ENCODE results near the gene EPSTI1.

The EPSTI1 gene

GRCh38 chr13:43033038-43033437 lies 41.0 kb upstream of the EPSTI1 start:
- no peak overlapping the region for H3K4me3 ChIP-seq (ENCODE audit: low read depth in 1 of 2, low read length in 1 of 2)

GRCh38 chr13:43031881-43032280 lies 39.8 kb upstream of the EPSTI1 start:
- peaks cover 0 to 5% of the 10 kb centered on the region in 2 experiments for H3K4me1 ChIP-seq (ENCODE audit: control insufficient read depth in 1 of 2, insufficient read depth in 1 of 2, low read depth in 1 of 2, low read length in 1 of 2)
- H3K27ac ChIP-seq, result no peak overlapping the region
- H3K36me3 ChIP-seq, result no peaks in the 10 kb centered on the region
- H3K27me3 ChIP-seq, result no peaks in the 10 kb centered on the region
- H3K9me3 ChIP-seq, result no peaks in the 10 kb centered on the region
- no peak for TF ChIP-seq CTCF (IDR thresholded peaks at IDR 0.05)
- no peak overlapping the region for H3K4me3 ChIP-seq (ENCODE audit: low read depth in 1 of 2, low read length in 1 of 2)

More at GRCh38 chr13:43033038-43033437, 41.0 kb upstream of the EPSTI1 start:
- no peak overlapping the region for H3K27ac ChIP-seq
- no peaks in the 10 kb centered on the region for H3K36me3 ChIP-seq
- no peaks in the 10 kb centered on the region for H3K9me3 ChIP-seq
- H3K4me1 ChIP-seq (ENCODE audit: control insufficient read depth in 1 of 2, insufficient read depth in 1 of 2, low read depth in 1 of 2, low read length in 1 of 2), result peaks cover 0 to 5% of the 10 kb centered on the region in 2 experiments
- H3K27me3 ChIP-seq, result no peaks in the 10 kb centered on the region
- no peak for TF ChIP-seq CTCF (IDR thresholded peaks at IDR 0.05)

GRCh38 chr13:43030548-43030947 lies 38.5 kb upstream of the EPSTI1 start:
- H3K9me3 ChIP-seq, result no peaks in the 10 kb centered on the region
- H3K27me3 ChIP-seq, result no peaks in the 10 kb centered on the region
- no peak for TF ChIP-seq CTCF (IDR thresholded peaks at IDR 0.05)
- H3K4me1 ChIP-seq (ENCODE audit: control insufficient read depth in 1 of 2, insufficient read depth in 1 of 2, low read depth in 1 of 2, low read length in 1 of 2), result peaks cover 0 to 5% of the 10 kb centered on the region in 2 experiments
- no peak overlapping the region for H3K4me3 ChIP-seq (ENCODE audit: low read depth in 1 of 2, low read length in 1 of 2)
- H3K27ac ChIP-seq, result no peak overlapping the region
- H3K36me3 ChIP-seq, result no peaks in the 10 kb centered on the region

DNA sequence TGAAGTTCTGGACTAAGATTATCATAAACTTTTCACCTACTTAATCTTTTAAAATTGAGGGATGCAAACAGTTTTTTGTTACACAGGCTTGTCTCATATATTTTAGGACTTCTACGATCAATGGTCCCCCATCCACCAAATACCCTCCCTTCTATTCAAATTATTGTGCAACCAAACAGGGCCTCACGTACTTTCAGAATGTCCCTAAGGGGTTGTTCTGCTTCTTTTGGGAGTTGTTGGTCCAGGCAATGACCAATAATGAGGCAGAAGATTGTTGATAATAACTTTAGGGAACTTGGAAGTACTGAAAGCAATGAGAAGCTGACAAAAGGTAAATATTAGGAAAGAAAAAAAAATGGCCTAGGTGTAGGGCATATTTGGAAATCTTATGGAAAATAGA lies 34.2 kb upstream of the EPSTI1 start:
- H3K36me3 ChIP-seq, result no peaks in the 10 kb centered on the region
- peaks cover 10% of the 10 kb centered on the region for H3K27me3 ChIP-seq
- TF ChIP-seq CTCF (IDR thresholded peaks at IDR 0.05), result no peak
- no peak overlapping the region for H3K4me3 ChIP-seq (ENCODE audit: low read depth in 1 of 2, low read length in 1 of 2)
- H3K9me3 ChIP-seq, result no peaks in the 10 kb centered on the region
- H3K27ac ChIP-seq, result no peak overlapping the region
- H3K4me1 ChIP-seq (ENCODE audit: control insufficient read depth in 1 of 2, insufficient read depth in 1 of 2, low read depth in 1 of 2, low read length in 1 of 2), result peaks cover 5 to 14% of the 10 kb centered on the region in 2 experiments

- Histone ChIP-seq H3K4me1 (ENCODE audit: control insufficient read depth in 1 of 2, insufficient read depth in 1 of 2, low read depth in 1 of 2, low read length in 1 of 2) (peaks cover 5 to 14% of the 10 kb centered on the region in 2 experiments), H3K27me3 (peaks cover 10% of the 10 kb centered on the region), H3K4me3 (ENCODE audit: low read depth in 1 of 2, low read length in 1 of 2) (peak within 1 kb of the TSS; percentile 57 to 69), H3K27ac (no peak within 1 kb of the TSS), H3K36me3 (no peaks in the 10 kb centered on the region), H3K9me3 (no peaks in the 10 kb centered on the region)
- TF ChIP-seq CTCF (IDR thresholded peaks at IDR 0.05), result no peak
These were observed 31.4 kb upstream of the EPSTI1 start, which contains the start of gene DNAJC15 for GRCh38 chr13:43023289-43023963. TSS of gene DNAJC15 (plus strand) at chr13:43023586. CDS start at chr13:43023627, 41 bp downstream.
